Lung microvascular endothelial cell (primary cell): ENCODE results near the gene PCDH15. TPM values are rescaled to one million over a fixed set of nuclear protein-coding genes. Genes with fewer than 3 reads are reported as not detected.

Experiments used
- DNase-seq, 2 donors: peaks; one replicate each; pipeline versions ENCODE4 v3.0.0 to v3.0.0-alpha.2; 2010; ENCODE audit warnings: low read depth in 2 of 2
- total RNA-seq: library from RNA; depleted of rRNA; stranded (reverse); fragments of >200 nt; gene quantifications from 2 replicates; pipeline ENCODE4 v1.2.1, GENCODE V29; 2014

The PCDH15 gene
- total RNA-seq, 1 donor from 2014 or later = under 0.01 TPM

DNA sequence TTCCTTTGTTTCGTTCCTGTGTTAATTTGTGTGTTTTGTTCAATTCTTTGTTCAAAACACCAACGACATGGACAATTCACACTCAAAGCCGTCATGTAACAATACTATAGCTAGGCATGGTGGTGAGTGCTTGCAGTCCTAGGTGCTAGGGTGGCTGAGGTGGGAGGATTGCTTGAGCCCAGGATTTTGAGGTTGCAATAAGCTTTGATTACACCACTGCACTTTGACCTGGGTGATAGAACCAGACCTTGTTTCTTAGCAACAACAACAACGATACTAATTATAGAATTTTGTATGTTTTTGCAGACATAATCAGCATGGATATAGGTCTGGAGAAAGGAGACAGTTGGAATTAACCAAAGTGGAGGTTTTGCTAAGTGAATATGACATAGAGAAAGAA is 936.2 kb downstream of the PCDH15 start:
- DNase-seq = no peak

DNA sequence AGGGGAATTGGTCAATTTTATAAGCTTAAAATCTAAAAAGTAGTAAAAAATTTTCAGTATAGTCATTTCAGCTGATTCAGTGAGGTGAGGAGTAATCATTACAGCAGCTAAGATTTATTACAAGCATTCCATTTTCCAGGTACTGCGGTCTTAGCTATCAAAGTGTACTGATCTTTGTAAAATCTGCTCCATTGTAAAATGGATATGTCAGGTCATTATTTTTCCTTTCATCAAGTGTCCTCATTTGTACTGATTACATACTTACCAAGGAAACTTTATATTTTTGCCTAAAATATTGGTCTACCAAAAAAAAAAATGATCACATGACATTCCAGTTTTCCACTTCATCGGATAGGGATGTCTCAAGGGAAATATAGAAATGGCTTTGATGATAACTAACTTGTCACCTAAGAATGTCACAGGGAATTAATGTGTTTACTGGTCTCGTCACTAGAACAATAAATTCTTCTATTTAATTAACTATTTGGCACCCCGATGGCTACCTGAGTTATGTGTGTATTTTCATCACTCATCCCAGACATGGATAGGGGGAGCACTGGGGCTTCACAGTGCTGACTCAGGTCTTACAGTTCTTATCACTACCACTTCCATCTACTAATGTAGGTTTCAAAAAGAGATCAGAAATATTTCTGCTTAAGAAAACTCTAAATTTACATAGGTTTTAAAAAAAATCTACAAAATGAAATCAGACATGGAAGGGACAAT is 948.4 kb downstream of the PCDH15 start:
- DNase-seq = no peak

DNA sequence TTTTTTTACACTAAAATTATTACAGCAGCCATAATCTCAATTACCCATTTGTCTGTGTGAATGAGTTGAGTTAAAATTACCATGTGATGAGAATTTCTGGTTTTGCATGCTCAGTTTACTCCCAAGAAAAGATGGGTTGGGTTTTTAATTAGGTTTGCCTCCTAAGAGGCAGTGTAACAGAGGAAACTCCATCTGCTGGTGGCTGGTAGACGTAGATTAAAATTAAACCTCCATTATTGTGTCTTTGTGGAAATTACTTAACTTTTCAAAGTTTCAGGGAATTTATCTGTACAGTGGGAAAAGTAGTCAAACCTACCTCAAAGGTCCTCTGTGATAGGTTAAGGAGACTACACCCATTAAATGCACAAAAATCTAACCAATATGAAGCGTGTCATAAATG is 954.2 kb downstream of the PCDH15 start:
- DNase-seq = no peak

DNA sequence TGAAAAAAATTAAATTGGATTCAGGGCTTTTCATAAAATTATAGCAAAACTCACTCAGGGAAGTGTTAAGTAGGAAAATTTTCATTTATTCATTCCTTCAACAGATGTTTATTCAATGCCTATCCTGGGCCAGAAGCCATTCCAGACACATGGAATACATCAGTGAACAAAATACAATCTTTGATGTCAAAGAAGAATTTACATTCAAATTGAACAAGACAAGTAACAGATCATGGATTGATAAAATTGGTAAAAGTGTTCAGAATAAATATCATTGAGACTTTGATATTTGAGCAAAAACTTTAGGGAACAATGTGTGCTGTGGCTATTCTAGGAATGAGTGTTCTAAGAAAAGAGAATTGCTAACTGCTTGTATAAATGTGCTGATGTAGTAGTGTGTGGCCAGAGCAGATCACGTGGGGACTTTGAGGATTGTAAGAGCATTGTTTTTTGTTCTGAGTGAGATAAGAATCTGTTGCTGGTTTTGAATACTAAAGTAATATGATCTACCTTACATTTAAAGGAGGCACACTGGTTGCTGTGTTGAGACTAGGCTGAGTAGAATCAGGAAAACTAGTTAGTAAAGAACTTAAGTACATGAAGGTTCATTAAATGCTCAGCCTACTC is 957.2 kb downstream of the PCDH15 start:
- DNase-seq = no peak

DNA sequence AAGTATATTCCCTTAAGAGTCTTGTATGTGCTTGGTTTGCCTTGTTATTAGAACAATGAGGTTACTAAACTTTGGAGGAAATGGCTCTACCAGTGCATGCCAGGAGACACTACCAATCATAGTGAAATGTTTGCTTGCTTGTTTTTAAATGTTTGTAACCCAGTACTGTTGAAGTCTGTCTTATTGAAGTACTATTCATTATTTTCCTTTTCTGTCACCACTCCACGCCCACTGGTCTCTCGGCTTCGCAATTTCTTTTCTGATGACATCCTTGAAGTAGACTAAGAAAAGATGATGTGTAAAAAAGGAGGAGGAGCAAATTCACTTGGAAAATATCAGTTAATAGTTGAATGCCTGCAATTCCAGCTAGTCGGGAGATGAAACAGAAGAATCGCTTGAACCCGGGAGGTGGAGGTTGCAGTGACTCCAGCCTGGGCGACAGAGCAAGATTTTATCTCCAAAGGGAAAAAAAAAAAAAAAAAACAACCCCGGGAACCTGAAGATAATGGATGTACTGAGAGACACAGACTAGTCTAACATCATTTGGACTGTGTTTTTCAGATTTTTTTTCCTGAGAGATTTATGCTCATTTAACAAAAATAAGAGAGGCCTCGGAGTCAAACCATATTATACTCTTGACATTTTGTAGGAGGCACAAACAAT is 959.4 kb downstream of the PCDH15 start:
- DNase-seq = no peak

DNA sequence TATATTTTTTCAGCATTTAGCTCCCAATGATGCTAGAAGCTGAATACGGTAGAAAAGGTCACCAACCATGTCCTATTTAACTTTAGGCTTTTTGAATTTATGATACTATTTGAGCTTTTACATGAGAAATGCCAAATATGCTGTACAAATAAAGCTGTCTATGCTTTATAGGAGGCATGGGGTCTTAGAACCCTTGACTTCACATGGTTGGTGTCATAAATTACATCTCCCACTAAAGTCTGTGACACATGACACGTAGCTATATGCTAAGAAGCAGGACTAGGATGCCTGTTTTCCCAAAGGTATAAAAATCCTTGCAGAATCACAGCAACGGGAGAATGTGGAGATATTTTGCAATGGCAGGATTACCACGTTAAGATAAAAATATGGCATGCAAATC is 960.4 kb downstream of the PCDH15 start:
- DNase-seq = no peak

DNA sequence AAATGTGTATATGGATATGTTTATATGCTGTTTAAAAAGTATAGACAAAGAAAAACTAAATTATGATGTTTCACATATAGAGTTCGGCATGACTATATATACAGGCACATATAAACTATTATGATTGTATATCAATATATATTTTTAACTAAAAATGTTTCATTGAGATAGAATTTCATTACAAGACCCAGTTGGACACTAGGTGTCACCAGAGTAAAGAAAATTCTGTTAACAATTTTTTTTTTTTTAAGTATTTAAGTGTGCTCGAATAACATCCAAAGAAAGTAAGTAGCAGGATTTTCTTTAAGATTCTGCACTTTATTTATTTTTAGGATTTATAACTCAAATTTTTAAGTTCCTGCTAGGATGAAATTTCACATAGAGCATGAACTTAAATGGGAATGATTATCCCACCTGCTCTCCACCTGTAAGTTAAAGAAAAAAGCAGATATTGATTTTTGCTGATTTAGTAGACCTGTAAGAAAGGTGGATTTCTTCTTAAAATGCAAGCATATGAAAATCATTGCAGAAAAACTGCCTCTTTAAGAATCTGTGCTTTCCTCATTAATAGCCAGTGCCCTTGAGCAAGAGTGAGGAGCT is 961.5 kb downstream of the PCDH15 start:
- DNase-seq = peak; percentile 8 to 47

DNA sequence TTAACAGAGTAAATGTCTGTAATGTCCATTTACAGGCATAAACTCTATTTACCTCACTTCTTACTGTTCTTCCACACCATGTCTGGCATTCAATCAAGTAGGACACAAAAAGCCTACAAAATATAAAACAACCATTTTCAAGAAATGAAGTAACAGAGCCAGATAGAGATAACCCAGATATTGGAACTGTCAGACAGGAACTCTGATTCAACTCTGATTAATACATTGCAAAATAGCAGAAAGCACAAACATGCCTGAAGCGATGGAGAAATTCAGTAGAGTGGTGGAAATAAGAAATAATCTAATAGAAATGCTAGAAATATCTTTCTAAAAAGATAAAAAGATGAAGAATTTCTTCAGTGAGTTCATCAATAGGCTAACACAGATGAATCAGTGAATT is 964.4 kb downstream of the PCDH15 start:
- DNase-seq = no peak

DNA sequence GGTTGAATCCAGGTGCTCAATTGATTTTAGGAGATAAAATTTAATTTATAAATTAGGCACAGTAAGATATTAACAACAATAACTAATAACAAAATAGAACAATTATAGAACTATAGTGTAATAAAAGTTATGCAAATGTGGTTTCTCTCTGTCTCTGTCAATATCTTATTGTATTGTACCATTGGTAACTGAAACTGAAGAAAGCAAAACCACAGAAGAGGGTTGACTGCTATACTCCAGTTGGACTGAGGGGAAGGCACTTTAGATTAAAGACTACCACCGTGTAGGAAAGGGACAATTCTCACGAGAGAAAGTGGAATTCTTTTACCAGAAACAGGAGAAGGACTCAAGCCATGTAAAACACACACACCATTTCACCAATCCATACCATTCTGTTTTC is 967.1 kb downstream of the PCDH15 start:
- no peak for DNase-seq

DNA sequence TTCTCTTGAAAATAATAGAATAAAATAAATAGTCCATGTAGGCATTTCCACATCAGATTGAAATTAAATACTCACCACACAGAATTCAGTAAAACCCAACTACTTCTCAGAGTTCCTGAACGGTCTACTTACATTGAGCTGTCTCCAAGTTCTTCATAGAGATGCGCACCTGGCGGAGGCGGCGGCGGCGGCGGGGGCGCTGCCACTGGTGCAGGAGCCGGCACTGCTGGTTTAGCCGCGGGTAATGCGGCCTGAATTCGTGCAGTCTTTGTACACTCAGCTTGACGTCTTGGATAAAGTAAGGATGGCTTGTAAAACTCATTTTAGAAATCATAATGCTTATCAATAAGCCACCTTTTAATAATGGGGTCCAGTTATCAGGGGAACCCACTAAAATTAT is 973.8 kb downstream of the PCDH15 start:
- no peak for DNase-seq

DNA sequence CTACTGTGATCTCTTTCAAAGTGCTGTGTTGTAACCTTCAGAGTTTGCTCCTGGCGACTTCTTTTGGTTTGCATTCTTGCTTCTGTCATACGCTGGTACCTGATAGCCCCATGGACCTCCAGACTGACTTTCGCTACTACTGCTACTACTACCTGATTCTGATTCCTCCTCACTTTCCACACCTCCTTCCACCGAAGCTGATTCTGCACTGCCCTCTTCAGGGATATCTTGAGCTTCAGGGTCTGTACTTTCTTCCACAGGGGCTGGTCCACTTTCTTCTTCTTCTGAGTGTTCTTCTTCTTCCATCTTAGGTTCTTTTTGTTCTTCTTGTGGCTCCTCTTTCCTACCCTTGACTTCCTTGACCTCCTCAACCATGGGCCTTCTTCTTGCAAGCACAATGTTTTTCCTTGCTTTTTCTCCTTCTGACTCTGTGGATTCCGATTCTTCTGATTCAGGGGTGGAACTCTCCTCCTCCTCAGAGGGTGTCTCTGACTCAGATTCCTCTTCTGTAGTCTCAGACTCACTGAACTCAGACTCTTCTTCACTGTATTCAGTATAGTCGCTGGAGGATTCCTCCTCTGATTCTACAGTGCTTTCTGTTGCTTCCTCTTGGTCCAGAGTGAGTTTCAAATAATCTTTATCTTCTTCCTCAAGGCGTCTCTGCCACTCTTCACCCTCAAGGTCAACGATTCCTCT is 992.2 kb downstream of the PCDH15 start:
- DNase-seq = no peak

DNA sequence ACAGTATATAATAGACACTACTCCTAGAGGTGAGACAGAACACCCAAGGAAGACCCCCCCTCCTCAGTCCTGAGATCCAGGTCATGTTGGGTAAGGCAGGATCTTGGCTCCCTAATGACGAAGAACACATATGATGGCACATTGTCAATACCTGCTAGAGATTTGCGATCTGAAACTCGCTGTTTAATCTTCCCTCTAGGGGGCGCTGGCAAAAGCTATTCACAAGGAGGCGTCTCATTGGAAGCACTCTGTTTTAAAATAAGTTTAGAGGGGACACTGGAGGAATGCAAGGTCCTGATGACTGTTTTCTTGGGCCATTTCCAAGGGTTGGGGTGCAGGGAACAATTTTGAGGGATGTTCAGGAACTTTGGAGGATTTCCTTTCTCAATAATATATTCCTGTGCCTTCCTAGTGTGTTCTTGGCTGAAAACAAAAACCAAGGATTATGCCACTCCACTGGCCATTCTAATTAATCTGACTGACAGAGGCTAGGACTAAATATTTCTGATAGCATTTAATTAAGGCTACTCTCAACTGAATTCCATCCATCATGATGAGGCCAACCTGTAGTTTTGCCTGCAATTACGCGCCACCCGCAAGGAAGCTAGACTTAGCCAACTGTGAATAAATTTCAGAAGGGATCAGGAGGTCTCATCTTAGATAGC is 1014.7 kb downstream of the PCDH15 start:
- DNase-seq = no peak

DNA sequence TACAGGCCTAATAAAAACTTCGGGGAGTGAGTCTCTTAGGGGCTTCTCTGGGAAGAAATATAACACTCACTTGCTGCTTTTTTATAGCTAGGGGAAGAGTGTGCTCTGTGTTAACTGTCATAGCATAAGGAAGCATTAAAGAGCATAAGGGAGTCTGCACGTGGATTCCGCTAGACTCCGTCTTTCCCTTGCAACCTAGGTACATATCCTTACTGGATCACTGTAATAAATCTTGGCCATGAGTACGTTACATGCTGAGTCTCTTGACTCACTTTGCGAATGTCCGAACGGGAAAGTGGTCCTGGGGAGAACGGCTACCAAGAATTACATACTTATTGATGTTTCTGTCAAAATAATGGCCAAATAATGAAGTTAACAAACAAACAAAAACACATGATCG is 1029.3 kb downstream of the PCDH15 start:
- DNase-seq = no peak

DNA sequence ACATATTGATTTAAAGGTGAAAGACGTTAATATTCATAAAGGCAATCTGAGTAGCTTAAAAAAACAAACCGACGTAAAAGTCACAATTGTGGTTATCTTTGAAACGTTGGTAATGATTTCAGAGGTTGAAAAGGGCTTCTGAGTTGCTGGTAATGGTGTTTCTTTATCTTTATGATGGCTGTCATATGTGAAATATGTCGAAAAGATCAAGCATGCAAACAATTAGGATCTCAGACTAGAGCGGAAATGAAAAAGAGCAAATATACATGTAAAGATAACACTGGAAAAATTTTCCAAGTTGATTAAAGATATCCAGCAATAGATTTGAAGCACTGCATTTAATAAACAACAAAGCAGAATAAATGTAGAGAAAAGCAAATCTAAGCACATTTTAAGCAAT is 1030.1 kb downstream of the PCDH15 start:
- DNase-seq = no peak

DNA sequence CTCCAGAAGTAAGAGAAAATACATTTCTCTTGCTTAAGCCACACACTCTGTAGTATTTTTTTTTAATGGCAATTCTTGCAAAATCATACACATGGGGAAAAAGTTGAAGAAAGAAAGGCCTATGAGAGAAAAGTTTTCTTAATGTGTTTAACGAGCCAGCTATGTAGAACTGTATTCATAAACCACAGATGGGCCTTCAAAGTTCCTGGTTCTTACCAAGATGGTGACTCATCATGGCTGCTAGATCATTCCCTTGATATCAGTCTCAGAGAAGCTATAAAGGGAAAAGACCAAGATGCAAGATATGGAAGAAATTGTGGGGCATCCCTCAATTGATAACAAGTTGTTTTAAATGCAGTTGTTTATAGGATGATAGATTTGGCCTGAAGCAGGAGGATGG is 1035.7 kb downstream of the PCDH15 start:
- no peak for DNase-seq

DNA sequence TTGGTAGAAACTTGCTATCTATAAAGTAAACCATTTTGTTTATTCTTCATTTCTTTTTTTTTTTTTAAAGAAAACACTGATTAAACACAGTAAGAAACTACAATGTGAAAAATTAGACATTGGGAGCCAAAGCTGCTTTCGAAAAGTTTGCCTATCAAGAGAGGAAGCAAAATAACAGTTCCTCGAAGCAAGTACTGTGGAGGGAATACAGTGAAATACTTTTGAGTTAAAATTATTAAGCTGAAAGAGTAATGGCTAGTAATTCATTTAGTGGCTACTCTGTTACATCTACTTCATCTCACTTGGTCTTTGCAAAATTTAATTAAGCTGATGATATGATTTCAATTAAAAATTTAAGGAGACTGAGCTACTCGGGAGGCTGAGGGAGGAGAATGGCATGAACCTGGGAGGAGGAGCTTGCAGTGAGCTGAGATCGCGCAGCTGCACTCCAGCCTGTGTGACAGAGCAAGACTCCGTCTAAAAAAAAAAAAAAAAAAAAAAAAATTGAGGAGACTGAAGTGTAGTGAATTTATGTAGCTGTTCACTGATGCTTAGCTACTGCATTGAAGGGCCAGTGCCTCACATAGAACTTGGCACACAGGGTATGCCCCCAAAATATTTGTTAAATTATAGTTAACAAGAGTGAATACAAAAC is 1046.3 kb downstream of the PCDH15 start:
- no peak for DNase-seq
